SK-N-SH (cell line): ENCODE results near the gene RPSA. TPM values are rescaled to one million over a fixed set of nuclear protein-coding genes. Genes with fewer than 3 reads are reported as not detected.

Experiments
- CTCF ChIA-PET: fragments of 300-600, 350-600 bp; formaldehyde crosslinking; extraction: SDS; loops from one replicate; lab custom pipeline; 2021; lab: Yijun Ruan, JAX
- POLR2A ChIA-PET: fragments of 350-600 bp; sonication (Branson Sonifier 250); formaldehyde crosslinking; extraction: SDS; loops from one replicate; lab custom pipeline; 2020; ENCODE audit warnings: antibody characterized with exemption, inconsistent platforms; lab: Yijun Ruan, JAX
- DNase-seq: peaks from one replicate; pipeline ENCODE4 v3.0.0; 2012
- H2AFZ ChIP-seq: fragments of 200-600 bp; sonication (generic); 2 replicates; pipeline ENCODE4 v1.8.1; 2016; ENCODE audit warnings: antibody characterized with exemption, mild to moderate bottlenecking, low read depth
- H3F3A ChIP-seq: fragments of 200-600 bp; sonication (generic); replicated peaks from 2 replicates; pipeline ENCODE3; 2016; ENCODE audit warnings: antibody characterized with exemption, mild to moderate bottlenecking; ENCODE audit not compliant: insufficient read depth
- H3K27ac ChIP-seq, 2 experiments: fragments of 200-500 bp in 1 of 2; fragments of 200-600 bp in 1 of 2; sonication (Bioruptor generic) in 1 of 2; sonication (generic), shearing (Covaris generic) in 1 of 2; 2 replicates each; pipeline versions ENCODE4 v1.5.1 to v1.6.1; 2014 to 2016; ENCODE audit warnings: low read depth in 2 of 2, inconsistent platforms in 1 of 2, low read length in 1 of 2, mild to moderate bottlenecking in 1 of 2, mixed read lengths in 1 of 2
- H3K27me3 ChIP-seq: fragments of 200-600 bp; sonication (generic), shearing (Covaris generic); 2 replicates; pipeline ENCODE4 v1.6.1; 2016; ENCODE audit warnings: mixed run types; ENCODE audit not compliant: insufficient read depth
- H3K36me3 ChIP-seq, 2 experiments: fragments of 200-500 bp in 1 of 2; fragments of 200-600 bp in 1 of 2; sonication (Bioruptor generic) in 1 of 2; sonication (generic) in 1 of 2; replicated peaks in 1 of 2; 2 replicates each; pipeline versions ENCODE3 to v1.5.1; 2014 to 2016; ENCODE audit warnings: low read length in 1 of 2, mild to moderate bottlenecking in 1 of 2; ENCODE audit not compliant: insufficient read depth in 2 of 2, control insufficient read depth in 1 of 2
- H3K4me1 ChIP-seq, 2 experiments: fragments of 200-500 bp in 1 of 2; fragments of 200-600 bp in 1 of 2; sonication (Bioruptor generic) in 1 of 2; sonication (generic), shearing (Covaris generic) in 1 of 2; 2 replicates each; pipeline versions ENCODE4 v1.5.1 to v1.6.1; 2014 to 2016; ENCODE audit warnings: low read depth in 1 of 2, low read length in 1 of 2, mixed run types in 1 of 2; ENCODE audit not compliant: insufficient read depth in 2 of 2, control insufficient read depth in 1 of 2
- H3K4me2 ChIP-seq: fragments of 200-600 bp; sonication (generic), shearing (Covaris generic); 2 replicates; pipeline ENCODE4 v1.6.1; 2017; ENCODE audit warnings: mixed run types
- H3K4me3 ChIP-seq, 2 experiments: fragments of 200-500 bp in 1 of 2; fragments of 200-600 bp in 1 of 2; sonication (Bioruptor generic) in 1 of 2; sonication (generic), shearing (Covaris generic) in 1 of 2; 2 replicates each; pipeline versions ENCODE4 v1.5.1 to v1.8.1; 2014 to 2016; ENCODE audit warnings: low read depth in 2 of 2, inconsistent platforms in 1 of 2, low read length in 1 of 2, mild to moderate bottlenecking in 1 of 2, mixed read lengths in 1 of 2, moderate library complexity in 1 of 2
- H3K79me2 ChIP-seq: fragments of 200-600 bp; sonication (generic); 2 replicates; pipeline ENCODE4 v1.8.1; 2017; ENCODE audit warnings: mild to moderate bottlenecking; ENCODE audit not compliant: insufficient read depth
- H3K9ac ChIP-seq: fragments of 200-600 bp; sonication (generic); 2 replicates; pipeline ENCODE4 v1.6.1; 2017; ENCODE audit warnings: mixed run types
- H3K9me2 ChIP-seq: fragments of 200-600 bp; sonication (generic); 2 replicates; pipeline ENCODE4 v1.6.1; 2017; ENCODE audit warnings: mixed run types
- H3K9me3 ChIP-seq: fragments of 200-600 bp; sonication (generic); 2 replicates; pipeline ENCODE4 v1.6.1; 2017; ENCODE audit warnings: mixed run types, mild to moderate bottlenecking, moderate library complexity
- H4K20me1 ChIP-seq: fragments of 200-600 bp; sonication (generic); 2 replicates; pipeline ENCODE4 v1.6.1; 2017; ENCODE audit warnings: mild to moderate bottlenecking, mixed run types; ENCODE audit not compliant: insufficient read depth
- CHD2 ChIP-seq: fragments of 150-350 bp; IDR thresholded peaks from 2 replicates; pipeline ENCODE4 v1.6.1; 2018; ENCODE audit warnings: low read length; ENCODE audit not compliant: partially characterized antibody
- CTCF ChIP-seq: fragments of 200-600 bp; sonication (generic); IDR thresholded peaks from 2 replicates; pipeline ENCODE4 v1.6.1; 2017; ENCODE audit warnings: antibody characterized with exemption, mild to moderate bottlenecking, moderate library complexity
- ELF1 ChIP-seq: IDR thresholded peaks from 2 replicates; pipeline ENCODE4 v1.4.0; 2012
- EP300 ChIP-seq, 2 experiments: IDR thresholded peaks; 2 replicates each; pipeline versions ENCODE4 v1.4.0 to v1.6.1; 2012; ENCODE audit warnings: borderline replicate concordance in 1 of 2, low read depth in 1 of 2, low read length in 1 of 2
- FOSL2 ChIP-seq: IDR thresholded peaks from 2 replicates; pipeline ENCODE4 v1.4.0; 2012; ENCODE audit warnings: low read depth, mild to moderate bottlenecking, moderate library complexity, borderline replicate concordance
- GATA2 ChIP-seq: sonication (generic); formaldehyde crosslinking; IDR thresholded peaks from 2 replicates; pipeline ENCODE4 v1.5.0; 2020; ENCODE audit warnings: mild to moderate bottlenecking, missing genetic modification reagents
- IRF3 ChIP-seq: fragments of 150-350 bp; IDR thresholded peaks from 2 replicates; pipeline ENCODE4 v1.6.1; 2016; ENCODE audit warnings: mild to moderate bottlenecking, low read depth, low read length
- JUND ChIP-seq: IDR thresholded peaks from 2 replicates; pipeline ENCODE4 v1.4.0; 2012
- MAX ChIP-seq: IDR thresholded peaks from 2 replicates; pipeline ENCODE4 v1.4.0; 2012; ENCODE audit warnings: low read depth
- MEF2A ChIP-seq: IDR thresholded peaks from 2 replicates; pipeline ENCODE4 v1.4.0; 2012; ENCODE audit warnings: low read depth, borderline replicate concordance
- MXI1 ChIP-seq: IDR thresholded peaks from 2 replicates; pipeline ENCODE4 v1.6.1; 2012; ENCODE audit warnings: mild to moderate bottlenecking, low read depth, low read length, improper control_type of control experiment
- NFIC ChIP-seq: IDR thresholded peaks from 2 replicates; pipeline ENCODE4 v1.4.0; 2012; ENCODE audit warnings: borderline replicate concordance
- RCOR1 ChIP-seq: fragments of 150-350 bp; IDR thresholded peaks from 2 replicates; pipeline ENCODE4 v1.6.1; 2017; ENCODE audit warnings: antibody characterized with exemption, low read length
- RXRA ChIP-seq: IDR thresholded peaks from 2 replicates; pipeline ENCODE4 v1.4.0; 2012; ENCODE audit warnings: low read depth, mild to moderate bottlenecking, borderline replicate concordance
- SIN3A ChIP-seq: IDR thresholded peaks from 2 replicates; pipeline ENCODE4 v1.6.1; 2012; ENCODE audit warnings: low read depth, mild to moderate bottlenecking, low read length, moderate library complexity, borderline replicate concordance
- SMC3 ChIP-seq: IDR thresholded peaks from 2 replicates; pipeline ENCODE4 v1.6.1; 2012; ENCODE audit warnings: low read depth, low read length, improper control_type of control experiment
- TCF12 ChIP-seq: IDR thresholded peaks from 2 replicates; pipeline ENCODE4 v1.4.0; 2012
- TEAD4 ChIP-seq: IDR thresholded peaks from 2 replicates; pipeline ENCODE4 v1.4.0; 2012; ENCODE audit warnings: mild to moderate bottlenecking, borderline replicate concordance; ENCODE audit not compliant: insufficient read depth
- USF1 ChIP-seq: IDR thresholded peaks from 2 replicates; pipeline ENCODE4 v1.4.0; 2012; ENCODE audit warnings: low read depth, borderline replicate concordance
- ZBTB33 ChIP-seq: IDR thresholded peaks from 2 replicates; pipeline ENCODE4 v1.4.0; 2012; ENCODE audit warnings: low read depth, borderline replicate concordance
- WGBS: methylation state at CpG from one replicate; pipeline ENCODE4 v1.1.6; 2017; ENCODE audit warnings: low lambda C conversion rate; 5-methylcytosine and 5-hydroxymethylcytosine counted together
- polyA plus RNA-seq, 3 experiments: library from polyadenylated mRNA; depleted of rRNA; stranded (reverse); fragments of >200 nt; gene quantifications; 2 replicates each; pipeline ENCODE4 v1.2.3, GENCODE V29; 2012

Gene RPSA
- polyA plus RNA-seq, 1 of the 3 experiments (the other 2 are of a cell fraction) = 2,958 TPM

GRCh38 chr3:39420543-39420942 lies 14.0 kb downstream of the RPSA start:
- no peaks in the 10 kb centered on the region for H3K36me3 ChIP-seq
- no peaks in the 10 kb centered on the region for H3K27me3 ChIP-seq
- H3K9ac ChIP-seq = no peak overlapping the region
- peaks cover 1% of the 10 kb centered on the region for H3F3A ChIP-seq
- no peak overlapping the region for H3K4me3 ChIP-seq
- H4K20me1 ChIP-seq = no peaks in the 10 kb centered on the region
- no peaks in the 10 kb centered on the region for H3K9me2 ChIP-seq
- ChIA-PET CTCF (interaction anchor here (1.5 to 1.6 kb wide), 2 partner anchors 27 to 78 kb away, joined by 6 to 8 read pairs; no protein-coding TSS in a partner anchor), POLR2A (no interaction called here)
- H3K4me1 ChIP-seq = peaks cover 0 to 2% of the 10 kb centered on the region in 2 experiments; a peak in 1 of 4 replicates
- no peaks in the 10 kb centered on the region for H3K9me3 ChIP-seq
- WGBS = 66% methylated on average over 2 of the region's 2 CpGs
- no peak overlapping the region for H3K4me2 ChIP-seq
- no peak overlapping the region for H2AFZ ChIP-seq
- TF ChIP-seq USF1 (no peak), MXI1 (no peak), RXRA (no peak), CTCF (no peak)
- no peak overlapping the region for H3K27ac ChIP-seq
- H3K79me2 ChIP-seq = no peaks in the 10 kb centered on the region
- DNase-seq = no peak

- POLR2A ChIA-PET = no interaction called here
- CTCF ChIA-PET = interaction anchor here (1.1 to 1.5 kb wide), 2 partner anchors 8 to 24 kb away, joined by 3 to 10 read pairs; no protein-coding TSS in a partner anchor
Observed at GRCh38 chr3:39423436-39423970, 17.0 kb downstream of the RPSA start.

More at GRCh38 chr3:39423436-39423970, 17.0 kb downstream of the RPSA start:
- Histone ChIP-seq H3F3A (no peaks in the 10 kb centered on the region), H2AFZ (no peak overlapping the region), H3K27me3 (no peaks in the 10 kb centered on the region), H3K4me3 (no peak overlapping the region), H3K27ac (no peak overlapping the region), H3K4me2 (no peak overlapping the region), H3K79me2 (no peaks in the 10 kb centered on the region), H3K4me1 (no peaks in the 10 kb centered on the region), H3K36me3 (no peaks in the 10 kb centered on the region), H3K9me2 (no peaks in the 10 kb centered on the region), H3K9me3 (no peaks in the 10 kb centered on the region), H4K20me1 (no peaks in the 10 kb centered on the region), H3K9ac (no peak overlapping the region)
- DNase-seq = no peak
- 88% methylated on average over 1 of the region's 1 CpG for WGBS
- TF ChIP-seq RXRA (no peak), ZBTB33 (no peak), JUND (no peak), MXI1 (no peak), GATA2 (CRISPR knock-in tag) (no peak), TEAD4 (no peak), ELF1 (no peak), RCOR1 (no peak), SIN3A (no peak), CHD2 (no peak), FOSL2 (no peak), MAX (no peak), MEF2A (no peak), TCF12 (no peak), IRF3 (no peak), NFIC (no peak), EP300 (IDR thresholded peaks at IDR 0.05; ENCODE audit: borderline replicate concordance in 1 of 2, low read depth in 1 of 2, low read length in 1 of 2) (no peak), CTCF (no peak), SMC3 (no peak)
